Stimulated activated naive CD8-positive, alpha-beta T cell treated with anti-CD3 and anti-CD28 coated beads, Interleukin-15, Interleukin-2, amounts not matched to agents 100 U/mL and 50 U/mL, for 24 hours (primary cell): ENCODE measurements around the gene NDUFS1.
"Not testable (repeated sequence)": the region's sequence is repeated elsewhere in the genome, so short reads cannot be mapped to it uniquely, and the experiment has no call there.

Experiments
- ATAC-seq: fragments of 150-1000 bp; cut with Tn5 transposase; one replicate; pipeline ENCODE4 v1.10.0; 2021
- DNase-seq: peaks from one replicate; pipeline ENCODE4 v3.0.0; 2021

Gene NDUFS1

GRCh38 chr2:206159346-206160124, at the start of gene NDUFS1, which contains the start of gene EEF1B2:
TSS of gene NDUFS1 (minus strand) at chr2:206159444. CDS start at chr2:206153678, 5,766 bp downstream.
TSS of gene EEF1B2 (plus strand) at chr2:206159895. CDS start at chr2:206159980, 85 bp downstream.
- DNase-seq (peak; percentile 96), ATAC-seq (peak; percentile 95)

DNA sequence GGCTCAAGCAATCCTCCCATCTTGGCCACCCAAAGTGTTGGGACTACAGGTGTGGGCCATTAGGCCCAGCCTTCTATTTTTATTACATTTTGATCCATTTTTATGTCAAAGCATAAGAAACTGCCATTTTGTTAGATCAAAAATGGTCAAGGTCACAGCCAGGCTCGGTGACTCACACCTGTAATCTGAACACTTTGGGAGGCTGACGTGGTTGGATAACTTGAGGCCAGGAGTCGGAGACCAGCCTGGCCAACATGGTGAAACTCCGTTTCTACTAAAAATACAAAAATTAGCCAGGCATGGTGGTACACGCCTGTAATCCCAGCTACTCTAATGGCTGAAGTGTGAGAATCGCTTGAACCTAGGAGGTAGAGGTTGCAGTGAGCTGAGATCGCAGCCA, 49.7 kb upstream of the NDUFS1 start:
- ATAC-seq (no peak), DNase-seq (no peak)

DNA sequence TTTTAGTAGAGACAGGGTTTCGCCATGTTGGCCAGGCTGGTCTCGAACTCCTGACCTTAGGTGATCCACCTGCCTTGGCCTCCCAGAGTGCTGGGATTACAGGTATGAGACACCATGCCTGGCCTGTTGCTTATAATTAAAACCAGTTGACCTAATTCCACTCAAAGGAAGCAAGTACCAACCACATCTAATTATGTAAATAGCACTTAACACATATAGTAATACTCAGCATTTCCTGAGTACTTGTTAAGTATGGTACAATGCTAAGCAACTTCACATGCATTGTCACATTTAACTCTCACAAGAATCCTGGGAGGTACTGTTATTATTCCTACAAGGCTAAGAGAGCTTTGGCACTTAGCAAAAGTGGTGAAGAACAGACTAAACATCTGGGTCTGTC, 48.1 kb upstream of the NDUFS1 start:
- DNase-seq, ATAC-seq: not testable (repeated sequence)

- no peak for DNase-seq
These were observed 45.5 kb upstream of the NDUFS1 start for GRCh38 chr2:206204710-206205109.

GRCh38 chr2:206203331-206203730, 44.1 kb upstream of the NDUFS1 start:
- DNase-seq, result no peak
- ATAC-seq, result no peak

More at GRCh38 chr2:206204710-206205109, 45.5 kb upstream of the NDUFS1 start:
- no peak for ATAC-seq

DNA sequence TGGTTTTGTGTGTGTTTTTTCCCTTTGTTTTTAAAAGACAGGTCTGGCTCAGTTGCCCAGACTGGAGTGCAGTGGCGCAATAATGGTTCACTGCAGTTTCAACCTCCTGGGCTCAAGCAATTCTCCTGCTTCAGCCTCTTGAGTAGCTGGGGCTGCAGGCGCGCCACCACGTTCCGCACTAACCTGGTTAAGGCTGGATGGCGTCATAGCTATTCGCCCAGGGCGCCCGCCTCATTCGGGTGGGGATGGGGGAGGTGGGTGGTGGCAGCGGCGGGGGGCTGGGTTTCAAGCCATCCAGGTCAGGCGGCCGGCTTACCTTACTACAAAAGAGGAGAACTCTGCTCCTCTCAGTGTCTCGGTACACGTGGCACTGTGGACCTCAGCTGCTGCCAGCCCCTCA, 43.2 kb upstream of the NDUFS1 start:
- ATAC-seq (no peak), DNase-seq (no peak)

GRCh38 chr2:206201075-206201848, 42.0 kb upstream of the NDUFS1 start:
- ATAC-seq, result no peak
- DNase-seq, result no peak

DNA sequence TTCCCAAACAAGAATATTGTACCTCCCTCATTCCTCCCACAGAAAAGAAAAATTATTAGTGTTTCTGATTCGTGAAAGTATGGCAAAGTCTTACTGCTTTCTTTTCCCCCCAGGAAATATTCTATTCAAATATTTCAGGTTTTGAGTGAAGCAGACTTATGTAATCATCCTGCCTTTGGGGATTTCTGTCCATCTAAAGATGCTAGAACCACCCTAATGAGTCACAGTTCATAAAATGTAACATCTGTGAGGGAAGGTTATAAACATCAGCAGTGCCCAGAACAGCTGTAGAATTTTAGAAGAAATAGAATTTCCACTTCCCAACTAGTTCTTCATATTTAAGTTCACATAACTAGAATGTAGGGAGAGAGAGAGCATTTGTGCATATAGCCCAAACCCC, 39.4 kb upstream of the NDUFS1 start:
- ATAC-seq (no peak), DNase-seq (no peak)

DNA sequence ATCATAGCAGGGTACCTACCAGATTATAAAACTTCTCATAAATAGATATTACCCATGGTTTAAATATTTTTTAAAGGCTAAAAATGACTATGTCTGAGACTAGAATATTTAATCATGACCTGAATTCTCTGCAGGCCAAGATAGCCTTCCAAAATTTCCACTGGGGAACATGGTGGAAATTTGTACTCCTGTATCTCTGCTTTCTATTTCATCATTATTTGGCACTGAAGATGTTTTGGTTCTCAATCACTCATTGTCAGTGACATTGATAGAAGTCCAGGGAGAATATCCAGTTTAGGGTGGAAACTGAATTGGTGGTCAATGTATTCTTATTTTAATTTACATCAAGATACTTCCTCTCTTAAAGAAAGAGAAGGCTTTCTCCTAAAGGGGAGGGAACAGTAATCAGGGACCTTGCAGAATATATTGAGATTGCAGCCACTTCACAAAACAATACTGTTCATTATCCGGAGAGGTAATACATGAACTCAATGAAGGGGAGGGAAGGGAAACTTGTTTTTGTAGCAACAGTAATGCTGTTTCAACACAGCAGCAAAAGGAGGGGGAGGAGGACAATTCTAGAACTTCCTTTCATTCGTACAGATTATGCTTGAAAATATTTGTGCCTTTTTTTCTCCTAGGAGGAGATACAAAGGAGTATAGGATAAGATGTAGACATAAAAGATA, 34.6 kb upstream of the NDUFS1 start:
- DNase-seq, result no peak

GRCh38 chr2:206192157-206192556, 32.9 kb upstream of the NDUFS1 start:
- no peak for DNase-seq
- ATAC-seq, result no peak

More for the DNA sequence above, 34.6 kb upstream of the NDUFS1 start:
- no peak for ATAC-seq

GRCh38 chr2:206190689-206191088, 31.4 kb upstream of the NDUFS1 start:
- ATAC-seq (no peak), DNase-seq (no peak)

- ATAC-seq, result no peak
- DNase-seq, result no peak
These were observed 30.9 kb upstream of the NDUFS1 start for GRCh38 chr2:206190111-206190510.

DNA sequence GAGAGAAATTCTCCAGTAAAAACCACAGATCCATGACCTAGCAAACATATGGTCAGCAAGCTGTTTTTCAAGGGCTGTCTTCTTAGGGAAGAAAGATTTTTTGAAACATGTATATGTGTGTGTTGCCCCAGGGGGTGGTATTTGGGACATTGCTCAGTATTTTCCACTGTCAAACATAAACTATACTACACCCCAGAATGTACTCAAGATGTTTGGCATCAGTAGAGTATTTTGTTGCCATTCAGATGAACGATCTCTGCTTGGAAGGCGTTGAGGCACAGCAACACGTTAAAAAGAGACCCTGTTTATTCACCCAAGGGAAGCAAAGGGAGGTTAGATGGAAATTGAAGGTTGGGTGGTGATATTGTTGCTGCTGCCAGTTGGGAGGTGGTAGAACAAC, 30.4 kb upstream of the NDUFS1 start:
- ATAC-seq (no peak), DNase-seq (no peak)

GRCh38 chr2:206181526-206181925, 22.3 kb upstream of the NDUFS1 start:
- not testable (repeated sequence) for DNase-seq, ATAC-seq

- no peak for ATAC-seq
- no peak for DNase-seq
These were observed 17.7 kb upstream of the NDUFS1 start for GRCh38 chr2:206176901-206177300.

DNA sequence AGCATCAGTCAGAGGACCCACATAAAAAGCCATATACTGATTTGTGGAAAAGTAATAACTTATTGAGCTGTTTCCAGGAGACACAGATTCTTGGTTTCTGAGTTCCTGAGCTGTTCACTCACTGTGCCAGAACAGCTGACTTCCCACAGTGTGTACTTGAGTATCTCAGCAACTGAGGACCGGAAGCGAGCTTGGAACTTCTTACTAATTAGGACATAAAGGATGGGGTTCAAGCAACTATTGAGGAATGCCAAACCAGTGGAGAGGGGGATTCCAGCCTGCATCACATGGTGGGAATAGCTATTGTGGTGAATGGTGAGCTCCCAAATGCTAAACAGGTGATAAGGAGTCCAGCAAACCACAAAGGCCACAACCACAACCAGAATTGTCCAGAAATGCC, 16.9 kb upstream of the NDUFS1 start:
- ATAC-seq (no peak), DNase-seq (no peak)

DNA sequence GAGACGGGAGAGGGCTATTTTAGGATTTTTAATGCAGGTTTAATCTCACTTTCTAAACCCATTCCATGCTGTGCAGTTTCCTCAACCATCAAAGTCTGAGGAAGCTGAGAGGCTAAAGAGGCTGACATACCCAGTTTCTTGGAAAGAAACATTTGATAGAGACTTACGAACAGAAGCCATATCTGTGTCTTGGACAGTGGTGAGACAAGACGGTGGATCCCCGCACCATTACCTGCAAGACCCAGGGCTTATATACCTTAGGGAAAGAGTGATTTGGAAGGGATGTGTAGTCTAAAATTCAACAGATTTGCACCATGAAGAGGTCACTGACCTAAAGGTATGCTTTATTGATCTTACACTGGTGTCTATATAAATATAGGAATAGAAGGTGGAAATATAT, 13.9 kb upstream of the NDUFS1 start:
- ATAC-seq (no peak), DNase-seq (no peak)

DNA sequence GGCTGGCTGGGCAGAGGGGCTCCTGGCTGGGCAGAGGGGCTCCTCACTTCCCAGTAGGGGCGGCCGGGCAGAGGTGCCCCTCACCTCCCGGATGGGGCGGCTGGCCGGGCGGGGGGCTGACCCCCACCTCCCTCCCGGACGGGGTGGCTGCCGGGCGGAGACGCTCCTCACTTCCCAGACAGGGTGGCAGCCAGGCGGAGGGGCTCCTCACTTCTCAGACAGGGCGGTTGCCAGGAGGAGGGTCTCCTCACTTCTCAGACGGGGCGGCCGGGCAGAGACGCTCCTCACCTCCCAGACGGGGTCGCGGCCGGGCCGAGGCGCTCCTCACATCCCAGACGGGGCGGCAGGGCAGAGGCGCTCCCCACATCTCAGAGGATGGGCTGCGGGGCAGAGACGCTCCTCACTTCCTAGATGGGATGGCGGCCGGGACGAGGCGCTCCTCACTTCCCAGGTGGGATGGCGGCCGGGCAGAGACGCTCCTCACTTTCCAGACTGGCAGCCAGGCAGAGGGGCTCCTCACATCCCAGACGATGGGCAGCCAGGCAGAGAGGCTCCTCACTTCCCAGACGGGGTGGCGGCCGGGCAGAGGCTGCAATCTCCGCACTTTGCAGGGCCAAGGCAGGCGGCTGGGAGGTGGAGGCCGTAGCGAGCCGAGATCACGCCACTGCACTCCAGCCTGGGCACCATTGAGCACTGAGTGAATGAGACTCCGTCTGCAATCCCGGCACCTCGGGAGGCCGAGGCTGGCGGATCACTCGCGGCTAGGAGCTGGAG, 12.6 kb upstream of the NDUFS1 start:
- not testable (repeated sequence) for DNase-seq, ATAC-seq

GRCh38 chr2:206168230-206168629, 9.0 kb upstream of the NDUFS1 start:
- DNase-seq, ATAC-seq: not testable (repeated sequence)

GRCh38 chr2:206164261-206164862, 5.1 kb upstream of the NDUFS1 start:
- peak; percentile 40 for DNase-seq

DNA sequence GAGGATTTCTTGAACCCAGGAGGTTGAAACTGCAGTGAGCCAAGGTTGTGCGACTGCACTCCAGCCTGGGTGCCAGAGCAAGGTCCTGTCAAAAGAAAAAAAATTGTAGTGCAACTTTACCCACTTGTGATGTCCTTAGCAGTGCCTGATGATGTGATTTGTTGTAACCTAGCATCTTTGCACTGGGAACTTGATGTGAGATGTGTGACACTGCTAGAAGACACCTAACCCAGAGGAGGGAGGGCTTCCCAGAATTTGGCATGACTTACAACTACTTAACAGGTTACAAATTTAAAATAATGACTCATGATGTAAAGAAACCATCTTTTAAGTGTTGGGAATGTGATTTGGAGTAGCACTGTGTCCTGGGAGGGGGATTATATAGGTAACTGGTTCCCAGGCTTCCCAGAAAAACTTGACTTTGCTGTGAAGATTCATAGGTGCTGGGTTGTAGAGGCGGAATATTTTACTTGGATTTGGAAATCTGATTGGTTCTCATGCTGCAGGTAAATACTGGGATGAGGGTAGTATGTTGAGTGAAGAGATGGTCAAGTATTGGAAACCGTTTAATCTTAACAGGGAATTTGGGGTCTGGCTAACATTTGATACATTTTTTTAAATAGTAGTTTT, 4.1 kb upstream of the NDUFS1 start:
- ATAC-seq (no peak), DNase-seq (no peak)

More at GRCh38 chr2:206164261-206164862, 5.1 kb upstream of the NDUFS1 start:
- ATAC-seq, result no peak
